NT2/D1 (cell line): ENCODE data around the gene ADGRG3.
"Not testable (repeated sequence)": the region's sequence is repeated elsewhere in the genome, so short reads cannot be mapped to it uniquely, and the experiment has no call there.

Experiments
- DNase-seq: peaks from one replicate; pipeline ENCODE4 v3.0.0-alpha.2; 2011; ENCODE audit warnings: low read depth, low spot score
- H3K27me3 ChIP-seq: 2 replicates; pipeline ENCODE4 v1.6.0; 2011; ENCODE audit warnings: mild to moderate bottlenecking; ENCODE audit not compliant: insufficient read length, insufficient read depth
- H3K36me3 ChIP-seq: 2 replicates; pipeline ENCODE4 v1.6.1; 2011; ENCODE audit warnings: mild to moderate bottlenecking, low read length, mixed read lengths; ENCODE audit not compliant: insufficient read depth, insufficient read length
- H3K4me1 ChIP-seq: 2 replicates; pipeline ENCODE4 v1.5.1; 2011; ENCODE audit not compliant: insufficient read depth, insufficient read length
- H3K4me3 ChIP-seq: 2 replicates; pipeline ENCODE4 v1.5.1; 2011; ENCODE audit warnings: low read depth; ENCODE audit not compliant: insufficient read length
- H3K9ac ChIP-seq: 2 replicates; pipeline ENCODE4 v1.6.0; 2011; ENCODE audit warnings: low read depth; ENCODE audit not compliant: insufficient read length
- H3K9me3 ChIP-seq: 2 replicates; pipeline ENCODE4 v1.5.1; 2011; ENCODE audit warnings: mild to moderate bottlenecking, low read length; ENCODE audit not compliant: insufficient read depth
- SUZ12 ChIP-seq: IDR thresholded peaks from 2 replicates; pipeline ENCODE4 v1.6.1; 2011; ENCODE audit not compliant: insufficient read length, insufficient read depth; ENCODE audit errors: extremely low read depth
- YY1 ChIP-seq: IDR thresholded peaks from 2 replicates; pipeline ENCODE4 v1.6.1; 2011; ENCODE audit not compliant: insufficient read length, insufficient read depth
- ZNF274 ChIP-seq: IDR thresholded peaks from 2 replicates; pipeline ENCODE4 v1.6.1; 2011; ENCODE audit warnings: mild to moderate bottlenecking, low read depth, low read length

ADGRG3 gene

DNA sequence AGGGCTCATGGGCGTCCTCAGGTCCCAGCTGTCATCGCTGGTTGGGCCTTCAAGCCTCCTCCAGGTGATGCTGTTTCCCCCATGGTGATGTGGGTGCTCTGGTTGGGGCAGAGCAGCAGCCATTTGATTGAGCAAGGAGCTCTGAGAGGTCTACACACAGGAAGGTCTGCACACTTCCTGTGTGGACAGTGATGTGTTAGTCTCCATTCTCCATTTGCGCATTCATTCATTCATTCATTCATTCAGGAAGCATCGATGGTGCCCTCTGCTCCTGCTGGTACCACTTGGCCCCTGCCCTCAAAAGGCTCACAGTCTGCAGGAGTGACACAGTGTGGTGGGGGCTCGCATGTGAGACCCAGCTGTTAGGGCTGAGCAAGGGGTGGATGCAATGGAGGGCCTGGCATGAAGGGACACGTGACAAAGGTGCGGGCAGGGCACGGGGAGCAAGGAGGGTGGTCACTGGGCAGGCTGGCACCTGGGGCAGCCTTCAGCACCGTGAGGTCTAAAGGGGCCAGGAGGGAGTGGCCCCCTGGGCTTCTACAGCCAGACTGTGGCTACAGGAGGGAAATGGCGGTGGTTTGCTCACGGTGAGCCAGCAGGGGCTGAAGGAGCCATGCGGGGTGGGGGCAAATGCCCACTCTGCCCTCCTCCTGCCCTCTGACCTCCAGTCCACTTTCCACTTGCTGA, 1.5 kb downstream of the ADGRG3 start:
- H3K9ac ChIP-seq, result no peak overlapping the region
- no peak overlapping the region for H3K4me3 ChIP-seq
- no peaks in the 10 kb centered on the region for H3K9me3 ChIP-seq
- no peak for TF ChIP-seq SUZ12
- no peaks in the 10 kb centered on the region for H3K36me3 ChIP-seq
- DNase-seq, result no peak
- H3K27me3 ChIP-seq, result peaks cover 4% of the 10 kb centered on the region
- peaks cover 21% of the 10 kb centered on the region for H3K4me1 ChIP-seq

DNA sequence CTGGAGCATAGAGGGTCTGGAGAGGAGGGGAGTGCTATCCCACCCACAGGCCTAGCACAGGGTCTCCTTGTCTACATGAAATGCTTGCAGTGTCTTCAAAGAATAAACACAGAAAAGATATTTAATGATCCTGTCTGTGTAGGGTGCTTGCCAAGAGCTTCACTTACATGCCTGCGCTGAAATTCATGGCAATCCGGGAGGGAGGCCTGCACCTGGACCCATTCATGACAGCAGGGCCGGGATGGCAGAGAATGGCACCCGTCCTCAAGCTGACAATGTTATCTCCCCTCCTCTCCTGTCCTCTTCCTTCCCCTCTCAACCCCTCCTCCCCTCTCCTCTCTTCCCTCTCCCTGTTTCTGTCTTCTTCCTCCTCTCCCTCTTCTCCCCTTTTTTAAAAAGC, 2.1 kb downstream of the ADGRG3 start:
- no peaks in the 10 kb centered on the region for H3K9me3 ChIP-seq
- H3K4me1 ChIP-seq, result peaks cover 21% of the 10 kb centered on the region
- no peak overlapping the region for H3K4me3 ChIP-seq
- no peaks in the 10 kb centered on the region for H3K36me3 ChIP-seq
- TF ChIP-seq ZNF274, result no peak
- no peak for TF ChIP-seq YY1
- TF ChIP-seq SUZ12, result no peak
- H3K9ac ChIP-seq, result no peak overlapping the region
- no peak for DNase-seq
- H3K27me3 ChIP-seq, result peaks cover 4% of the 10 kb centered on the region

DNA sequence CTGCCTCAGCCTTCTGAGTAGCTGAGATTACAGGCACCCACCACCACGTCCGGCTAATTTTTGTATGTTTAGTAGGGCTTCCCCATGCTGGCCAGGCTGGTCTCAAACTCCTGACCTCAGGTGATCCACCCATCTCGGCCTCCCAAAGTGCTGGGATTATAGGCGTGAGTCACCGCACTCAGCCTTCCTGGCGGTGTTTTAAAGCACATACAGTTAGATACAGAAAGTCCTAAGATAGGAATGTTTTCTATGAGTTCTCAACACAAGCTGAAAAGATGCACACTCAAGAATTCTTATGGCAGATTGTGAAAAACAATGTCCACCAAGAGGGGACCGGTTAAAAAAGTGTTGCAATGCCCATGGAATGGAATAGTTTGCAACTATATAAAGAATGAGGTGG, 3.3 kb downstream of the ADGRG3 start:
- not testable (repeated sequence) for H3K27me3 ChIP-seq, H3K4me3 ChIP-seq, H3K9ac ChIP-seq, H3K36me3 ChIP-seq, H3K9me3 ChIP-seq, DNase-seq
- H3K4me1 ChIP-seq, result peaks cover 21% of the 10 kb centered on the region

DNA sequence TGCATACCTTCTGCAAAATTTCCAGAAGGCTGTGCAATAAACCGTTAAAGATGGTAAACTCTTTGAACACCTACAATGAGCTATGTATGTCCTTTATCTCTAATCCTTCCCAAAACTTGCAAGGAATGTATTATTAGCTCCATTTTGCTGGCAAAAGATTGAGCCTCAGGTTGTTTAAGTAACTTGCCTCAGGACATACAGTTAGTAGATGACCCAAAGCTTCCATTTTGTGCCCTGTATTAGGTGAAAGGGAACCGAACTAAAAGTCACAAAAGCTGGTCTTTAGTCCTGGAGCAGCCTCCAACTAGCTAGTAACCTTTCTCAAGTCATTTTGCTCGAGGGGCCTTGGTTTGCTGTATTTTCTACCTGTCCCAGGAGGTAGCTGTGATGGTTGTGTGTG, 4.3 kb downstream of the ADGRG3 start:
- no peak for DNase-seq
- peaks cover 4% of the 10 kb centered on the region for H3K27me3 ChIP-seq
- no peak overlapping the region for H3K9ac ChIP-seq
- peaks cover 22% of the 10 kb centered on the region for H3K4me1 ChIP-seq
- H3K9me3 ChIP-seq, result no peaks in the 10 kb centered on the region
- TF ChIP-seq ZNF274 (no peak), SUZ12 (no peak), YY1 (no peak)
- H3K4me3 ChIP-seq, result no peak overlapping the region
- H3K36me3 ChIP-seq, result no peaks in the 10 kb centered on the region

DNA sequence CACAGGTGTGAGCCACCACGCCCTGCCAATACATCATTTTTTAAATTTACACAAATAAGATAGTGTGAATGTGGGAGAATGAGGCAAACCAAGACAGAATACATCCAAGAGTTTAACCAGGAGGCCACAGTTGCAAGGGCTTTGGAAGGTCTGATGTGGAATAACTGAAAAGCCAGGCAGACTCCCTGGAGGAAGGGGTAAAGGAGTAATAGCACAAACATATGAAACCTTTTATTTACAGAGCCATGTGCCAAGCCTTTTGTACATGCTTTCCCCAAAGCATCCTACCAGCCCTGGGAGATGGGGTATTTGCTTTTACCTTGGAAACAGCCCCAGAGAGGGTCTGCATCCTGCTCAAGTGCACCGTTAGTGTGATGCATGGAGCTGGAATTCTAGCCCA, 4.7 kb downstream of the ADGRG3 start:
- H3K36me3 ChIP-seq, result no peaks in the 10 kb centered on the region
- no peak overlapping the region for H3K4me3 ChIP-seq
- peaks cover 21% of the 10 kb centered on the region for H3K4me1 ChIP-seq
- DNase-seq, result no peak
- peaks cover 4% of the 10 kb centered on the region for H3K27me3 ChIP-seq
- TF ChIP-seq ZNF274, result no peak
- no peak for TF ChIP-seq SUZ12
- no peak for TF ChIP-seq YY1
- no peak overlapping the region for H3K9ac ChIP-seq
- no peaks in the 10 kb centered on the region for H3K9me3 ChIP-seq

DNA sequence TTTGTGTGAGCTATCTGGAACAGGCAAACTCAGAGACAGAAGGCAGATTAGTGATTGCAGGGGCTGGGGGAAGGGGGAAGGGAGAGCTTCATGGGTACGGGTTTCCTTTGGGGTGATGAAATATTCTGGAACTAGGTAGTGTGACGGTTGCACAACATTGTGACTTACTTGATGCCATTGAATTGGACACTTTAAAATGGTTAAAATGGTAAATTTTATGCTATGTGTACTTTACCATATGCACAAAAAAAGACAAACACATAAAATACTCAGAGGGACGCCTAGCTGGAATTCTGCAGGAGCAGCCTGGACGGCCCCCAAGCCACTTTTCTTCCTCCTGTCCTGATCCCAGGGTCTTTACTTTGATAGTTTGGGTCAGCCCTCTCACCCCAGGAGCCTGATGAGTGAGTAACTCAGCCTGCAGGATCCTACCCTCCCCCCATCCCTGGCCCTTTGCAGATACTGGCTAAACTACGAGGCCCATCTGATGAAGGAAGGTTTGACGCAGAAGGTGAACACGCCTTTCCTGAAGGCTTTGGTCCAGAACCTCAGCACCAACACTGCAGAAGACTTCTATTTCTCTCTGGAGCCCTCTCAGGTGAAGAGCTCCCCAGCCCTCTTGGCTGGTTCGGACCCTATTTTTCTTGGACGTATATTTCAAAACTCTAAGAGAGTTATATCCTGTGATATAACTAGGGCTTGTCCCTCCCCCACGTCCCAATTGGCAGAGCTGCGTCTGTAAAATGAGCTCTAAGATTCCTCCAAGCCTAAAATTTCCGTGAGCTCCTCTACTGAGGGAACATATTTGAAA, 7.8 kb downstream of the ADGRG3 start:
- no peak overlapping the region for H3K4me3 ChIP-seq
- no peaks in the 10 kb centered on the region for H3K36me3 ChIP-seq
- H3K9ac ChIP-seq, result no peak overlapping the region
- no peaks in the 10 kb centered on the region for H3K9me3 ChIP-seq
- peak; percentile 70 for DNase-seq
- peaks cover 4% of the 10 kb centered on the region for H3K27me3 ChIP-seq
- TF ChIP-seq SUZ12, result no peak
- no peak for TF ChIP-seq YY1
- no peak for TF ChIP-seq ZNF274
- peaks cover 23% of the 10 kb centered on the region for H3K4me1 ChIP-seq

DNA sequence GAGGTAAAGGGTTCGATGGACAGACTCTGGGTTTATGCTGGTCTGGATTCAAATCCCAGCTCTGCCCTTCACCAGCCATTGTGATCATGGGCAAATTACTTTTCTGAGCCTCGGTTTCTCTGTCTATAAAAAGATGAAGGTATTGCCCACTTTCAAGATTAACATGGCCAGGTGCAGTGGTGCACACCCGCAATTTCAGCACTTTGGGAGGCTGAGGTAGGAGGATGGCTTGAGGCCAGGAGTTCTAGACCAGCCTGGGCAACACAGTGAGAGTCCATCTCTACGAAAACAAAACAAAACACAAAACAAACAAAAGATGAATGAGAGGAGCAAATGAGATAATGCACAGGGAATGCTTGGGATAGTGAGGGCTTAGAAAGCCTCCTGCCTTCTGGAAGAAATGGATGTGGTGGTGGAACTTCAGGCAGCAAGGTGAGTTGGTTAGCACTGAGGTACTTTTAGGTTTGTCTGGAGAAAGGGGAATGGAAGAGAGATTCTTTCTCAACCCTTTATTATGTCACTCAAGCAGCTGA, 8.5 kb downstream of the ADGRG3 start:
- Histone ChIP-seq H3K9ac (no peak overlapping the region), H3K36me3 (no peaks in the 10 kb centered on the region), H3K9me3 (no peaks in the 10 kb centered on the region), H3K4me3 (no peak overlapping the region), H3K4me1 (peaks cover 23% of the 10 kb centered on the region), H3K27me3 (peaks cover 4% of the 10 kb centered on the region)
- DNase-seq, result no peak
- TF ChIP-seq YY1 (no peak), SUZ12 (no peak), ZNF274 (no peak)
